Measurements from ENCODE around the gene CHD5. TPM values are rescaled to one million over a fixed set of nuclear protein-coding genes. Genes with fewer than 3 reads are reported as not detected.

Gene CHD5
- total RNA-seq, 1 experiment from 2014 or later = 6.1 TPM

GRCh38 chr1:6205849-6206519 lies 25.9 kb upstream of the CHD5 start, which contains the start of gene RNF207:
RNF207 (plus strand) TSS chr1:6206119; CDS start chr1:6206536, 417 bp downstream.
- H3K9me2 ChIP-seq (ENCODE audit: insufficient read depth) = no peaks in the 10 kb centered on the region
- POLR2A ChIA-PET = interaction anchor here (0.7 to 1.5 kb wide), 6 partner anchors 12 to 29 kb away, joined by 3 to 11 read pairs (median 4); no protein-coding TSS in a partner anchor
- peak; percentile 58 for DNase-seq (ENCODE audit: low read depth, low spot score)
- no peak within 1 kb of the TSS for H2AFZ ChIP-seq (ENCODE audit: low read depth, low read length, poor library complexity, severe bottlenecking)
- H3K36me3 ChIP-seq (ENCODE audit: control insufficient read depth in 1 of 2, insufficient read depth in 2 of 2, low read length in 2 of 2) = peaks cover 0 to 10% of the 10 kb centered on the region in 2 experiments; a peak in 2 of 4 replicates
- TF ChIP-seq EGR1 (IDR thresholded peaks at IDR 0.05; ENCODE audit: low read depth) (no peak), POLR2A (IDR thresholded peaks at IDR 0.05; ENCODE audit: borderline replicate concordance, extremely low read depth, insufficient read depth, insufficient read length) (peak; percentile 67), CEBPB (IDR thresholded peaks at IDR 0.05; ENCODE audit: low read depth) (no peak), FOSL1 (IDR thresholded peaks at IDR 0.05; ENCODE audit: low read depth) (no peak), EZH2phosphoT487 (IDR thresholded peaks at IDR 0.05; ENCODE audit: borderline replicate concordance) (no peak), ELF1 (IDR thresholded peaks at IDR 0.05; ENCODE audit: borderline replicate concordance, low read depth) (no peak), POLR2AphosphoS5 (IDR thresholded peaks at IDR 0.05; ENCODE audit: low read depth, low read length) (peak; percentile 74; the same call in 1 of the 2 replicates), ZFX (IDR thresholded peaks at IDR 0.05) (peak; percentile 94), SP1 (IDR thresholded peaks at IDR 0.05; ENCODE audit: low read depth) (no peak), JUND (IDR thresholded peaks at IDR 0.05) (no peak), TCF7L2 (IDR thresholded peaks at IDR 0.05; ENCODE audit: borderline replicate concordance, extremely low read depth, insufficient read depth, insufficient read length) (no peak), YY1 (IDR thresholded peaks at IDR 0.05; ENCODE audit: extremely low read depth, insufficient replicate concordance, low read depth, low read length) (peak; percentile 64), RAD21 (IDR thresholded peaks at IDR 0.05; ENCODE audit: low read depth) (no peak), CTCF (IDR thresholded peaks at IDR 0.05 in 2 of 3, conservative IDR thresholded peaks at IDR 0.05 in 1 of 3; ENCODE audit: borderline replicate concordance in 1 of 3, insufficient read depth in 1 of 3, low read depth in 2 of 3, low read length in 2 of 3) (no peak), SIN3A (IDR thresholded peaks at IDR 0.05; ENCODE audit: low read depth) (no peak), ZBTB33 (IDR thresholded peaks at IDR 0.05; ENCODE audit: extremely low read depth, insufficient replicate concordance, low read length) (no peak), CBX3 (IDR thresholded peaks at IDR 0.05; ENCODE audit: low read depth) (no peak), REST (IDR thresholded peaks at IDR 0.05; ENCODE audit: low read depth) (no peak), SRF (IDR thresholded peaks at IDR 0.05; ENCODE audit: low read depth) (no peak)
- peak; percentile 76 for ATAC-seq
- BruUV-seq (replicated peaks) = no TSS peak
- no peaks in the 10 kb centered on the region for H4K20me1 ChIP-seq (ENCODE audit: insufficient read depth)
- intact Hi-C loops (cut with micrococcal nuclease) = loop anchor here (1.0 to 2.0 kb wide), 2 partner anchors 29 to 39 kb away; partner anchors contain the start of genes HES3 and ICMT
- H3K79me2 ChIP-seq (ENCODE audit: insufficient read depth, low read length) = peaks cover 24% of the 10 kb centered on the region
- H3K4me3 ChIP-seq (replicated peaks in 1 of 2; ENCODE audit: low read depth in 1 of 2, low read length in 2 of 2) = peak within 1 kb of the TSS; percentile 82 to 96
- CTCF ChIA-PET = interaction anchor here (0.9 to 3.8 kb wide), 9 partner anchors 16 to 234 kb away, joined by 3 to 44 read pairs (median 7); no protein-coding TSS in a partner anchor
- H3K4me2 ChIP-seq (ENCODE audit: low read length) = peak within 1 kb of the TSS; percentile 98
- RAD21 ChIA-PET (ENCODE audit: low non-redundant PET in 1 of 2, low total read pairs in 2 of 2, uncharacterized antibody in 2 of 2, unreplicated experiment in 2 of 2) = interaction anchor here in 1 of 2 experiments (0.6 kb wide), 1 partner anchor 39 kb away, joined by 3 read pairs; no protein-coding TSS in a partner anchor
- H3K27ac ChIP-seq (ENCODE audit: low read depth, low read length) = peak within 1 kb of the TSS; percentile 99
- no peaks in the 10 kb centered on the region for H3K27me3 ChIP-seq (ENCODE audit: insufficient read depth, low read length)
- no peaks in the 10 kb centered on the region for H3K9me3 ChIP-seq (ENCODE audit: control insufficient read depth in 1 of 2, insufficient read depth in 1 of 2, low read depth in 1 of 2, low read length in 2 of 2)
- peak within 1 kb of the TSS; percentile 99 for H3K9ac ChIP-seq (ENCODE audit: low read length)
- H3K4me1 ChIP-seq (ENCODE audit: control insufficient read depth in 1 of 2, insufficient read depth in 2 of 2, low read length in 2 of 2) = peaks cover 7 to 27% of the 10 kb centered on the region in 2 experiments
